CD8-positive, alpha-beta memory T cell (primary cell): Measurements from ENCODE around the gene ECPAS. TPM values are rescaled to one million over a fixed set of nuclear protein-coding genes. Genes with fewer than 3 reads are reported as not detected.

Source experiments
- CTCF ChIA-PET: fragments of 350-600 bp; sonication (Branson Sonifier 250); formaldehyde crosslinking; loops from one replicate; lab custom pipeline; 2021; ENCODE audit warnings: antibody characterized with exemption; lab: Charles Lee
- POLR2A ChIA-PET: fragments of 350-600 bp; sonication (Branson Sonifier 250); formaldehyde crosslinking; loops from one replicate; lab custom pipeline; 2021; ENCODE audit warnings: antibody characterized with exemption; lab: Charles Lee
- DNase-seq, 5 donors: peaks; one replicate each; pipeline versions ENCODE4 v3.0.0 to v3.0.0-alpha.2; 2020 to 2022; ENCODE audit warnings: mixed read lengths in 1 of 5
- H3K27ac ChIP-seq: one replicate; pipeline ENCODE4 v1.7.0; 2013; ENCODE audit warnings: low read depth, mild to moderate bottlenecking, low read length, moderate library complexity
- H3K27me3 ChIP-seq: 2 replicates; pipeline ENCODE4 v1.7.0; 2013; ENCODE audit warnings: low read length, mild to moderate bottlenecking; ENCODE audit not compliant: insufficient read depth, poor library complexity, severe bottlenecking
- H3K36me3 ChIP-seq: 2 replicates; pipeline ENCODE4 v1.7.0; 2013; ENCODE audit warnings: mild to moderate bottlenecking, low read length, moderate library complexity; ENCODE audit not compliant: insufficient read depth
- H3K4me1 ChIP-seq: 2 replicates; pipeline ENCODE4 v1.7.0; 2013; ENCODE audit warnings: mild to moderate bottlenecking, low read length, moderate library complexity; ENCODE audit not compliant: insufficient read depth
- H3K4me3 ChIP-seq: 2 replicates; pipeline ENCODE4 v1.7.0; 2013; ENCODE audit warnings: mild to moderate bottlenecking, low read length
- H3K9me3 ChIP-seq: 2 replicates; pipeline ENCODE4 v1.7.0; 2013; ENCODE audit warnings: mild to moderate bottlenecking, low read length
- H3K27ac Mint-ChIP-seq, 8 donors: one replicate each; pipeline ENCODE4 v1.8.0; 2020 to 2021; ENCODE audit warnings: mixed read lengths in 8 of 8, mild to moderate bottlenecking in 6 of 8, inconsistent platforms in 3 of 8, moderate library complexity in 3 of 8
- H3K27me3 Mint-ChIP-seq, 2 donors: one replicate each; pipeline ENCODE4 v1.8.0; 2020 to 2021; ENCODE audit warnings: mixed read lengths in 2 of 2, mild to moderate bottlenecking in 1 of 2, moderate library complexity in 1 of 2
- H3K36me3 Mint-ChIP-seq, 3 donors: one replicate each; pipeline ENCODE4 v1.8.0; 2020 to 2021; ENCODE audit warnings: mixed read lengths in 3 of 3, inconsistent platforms in 1 of 3, mild to moderate bottlenecking in 1 of 3
- H3K4me1 Mint-ChIP-seq, 3 donors: one replicate each; pipeline ENCODE4 v1.8.0; 2020 to 2021; ENCODE audit warnings: mixed read lengths in 3 of 3, inconsistent platforms in 1 of 3, mild to moderate bottlenecking in 1 of 3
- H3K4me3 Mint-ChIP-seq, 7 donors: one replicate each; pipeline ENCODE4 v1.8.0; 2020 to 2021; ENCODE audit warnings: mixed read lengths in 7 of 7, mild to moderate bottlenecking in 6 of 7, moderate library complexity in 4 of 7, inconsistent platforms in 2 of 7
- H3K9me3 Mint-ChIP-seq, 5 donors: one replicate each; pipeline ENCODE4 v1.8.0; 2020 to 2022; ENCODE audit warnings: mixed read lengths in 5 of 5, mild to moderate bottlenecking in 3 of 5, moderate library complexity in 2 of 5, inconsistent platforms in 1 of 5
- polyA plus RNA-seq: library from polyadenylated mRNA; unstranded; fragments of 300-500 nt; fragmentation: Illumina TruSeq; gene quantifications from one replicate; pipeline ENCODE4 v1.2.3, GENCODE V29; 2021
- total RNA-seq, 2 experiments: library from RNA; stranded (reverse); gene quantifications; one replicate each; pipeline ENCODE4 v1.2.3, GENCODE V29; 2021

ECPAS gene
- total and polyA plus RNA-seq, 3 experiments from 2014 or later: 16.5 to 92.8 (median 86.4) TPM

DNA sequence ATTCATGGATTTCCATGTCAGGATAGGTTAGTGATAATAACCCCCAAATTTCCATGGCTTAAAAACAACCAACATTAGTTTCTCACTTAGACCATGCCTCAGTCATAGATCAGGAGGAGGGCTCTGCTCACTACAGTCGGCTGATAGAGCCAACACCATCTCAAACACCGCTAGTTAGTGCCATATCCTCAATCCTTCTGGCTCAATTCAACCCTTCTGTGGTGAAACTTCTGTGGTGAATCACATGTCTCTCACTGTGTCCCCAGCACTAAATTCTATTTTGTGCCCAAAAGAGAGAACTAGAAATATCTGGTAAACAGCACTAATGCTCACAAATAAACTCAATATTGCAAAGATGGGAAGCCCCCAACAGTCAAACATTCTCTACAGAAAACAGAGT is 21.1 kb downstream of the ECPAS start:
- Mint-ChIP-seq H3K9me3 (peaks cover 6 to 11% (median 8%) of the 10 kb centered on the region in 5 donors), H3K27me3 (no peaks in the 10 kb centered on the region), H3K27ac (peak overlapping the region in 2 of 8 donors; percentile 36 to 84), H3K4me1 (peaks cover 34 to 67% (median 64%) of the 10 kb centered on the region in 3 donors), H3K36me3 (peaks cover 8 to 19% (median 10%) of the 10 kb centered on the region in 3 donors), H3K4me3 (peak overlapping the region in 2 of 7 donors; percentile 20 to 41)
- Histone ChIP-seq H3K36me3 (no peaks in the 10 kb centered on the region), H3K27ac (no peak overlapping the region), H3K4me3 (no peak overlapping the region), H3K9me3 (peaks cover 4% of the 10 kb centered on the region), H3K27me3 (no peaks in the 10 kb centered on the region), H3K4me1 (peaks cover 7% of the 10 kb centered on the region)
- POLR2A ChIA-PET: no interaction called here
- CTCF ChIA-PET: no interaction called here
- DNase-seq: no peak

DNA sequence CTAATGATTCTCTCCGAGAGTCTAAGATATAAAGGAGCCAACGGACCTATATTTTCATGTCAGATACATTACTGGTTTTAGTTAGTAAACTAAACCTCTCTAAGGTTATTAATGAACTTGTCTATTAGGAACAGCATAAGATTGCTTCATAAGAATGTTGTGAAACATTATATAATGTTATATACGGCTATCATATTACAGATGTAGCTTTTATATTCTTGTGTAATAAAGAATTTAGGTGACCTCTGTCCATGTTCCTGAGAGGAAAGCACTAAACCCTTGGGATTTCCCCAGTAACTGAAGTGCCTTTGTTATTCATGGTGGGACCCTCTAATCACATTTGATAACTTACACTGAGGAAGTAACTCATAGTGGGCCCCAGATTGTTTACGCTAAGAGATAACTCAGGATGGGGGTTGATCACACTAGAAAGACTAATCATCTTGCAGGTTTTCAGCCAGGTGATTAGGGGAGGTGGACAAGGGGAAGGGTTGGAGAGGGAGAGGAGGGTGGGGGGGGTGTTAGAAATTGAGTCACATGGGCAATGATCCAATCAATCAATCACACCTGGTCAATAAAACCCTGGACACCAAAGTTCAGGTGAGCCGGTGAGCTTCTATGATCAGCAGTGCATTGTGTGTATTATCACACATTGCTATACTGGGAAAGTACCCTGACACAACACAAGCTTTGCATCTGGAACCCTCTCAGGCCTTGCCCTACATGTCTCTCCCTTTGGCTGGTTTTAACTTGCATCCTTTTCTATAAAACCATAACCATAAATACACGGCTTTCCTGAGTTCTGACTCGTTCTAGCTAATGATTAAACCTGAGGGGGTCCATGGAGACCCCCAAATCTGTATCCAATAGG is 25.8 kb downstream of the ECPAS start:
- Mint-ChIP-seq H3K27ac (peak overlapping the region in 1 of 8 donors; percentile 9), H3K36me3 (peaks cover 5 to 11% (median 10%) of the 10 kb centered on the region in 3 donors), H3K4me3 (peak overlapping the region in 1 of 7 donors; percentile 21), H3K4me1 (peaks cover 49 to 79% (median 66%) of the 10 kb centered on the region in 3 donors), H3K27me3 (no peaks in the 10 kb centered on the region), H3K9me3 (peaks cover 6 to 11% (median 8%) of the 10 kb centered on the region in 5 donors)
- Histone ChIP-seq H3K4me1 (peaks cover 16% of the 10 kb centered on the region), H3K27ac (no peak overlapping the region), H3K9me3 (peaks cover 4% of the 10 kb centered on the region), H3K4me3 (no peak overlapping the region), H3K27me3 (no peaks in the 10 kb centered on the region), H3K36me3 (peaks cover 3% of the 10 kb centered on the region)
- POLR2A ChIA-PET: no interaction called here
- no peak for DNase-seq
- CTCF ChIA-PET: interaction anchor here (0.5 kb wide), 1 partner anchor 181 kb away, joined by 3 read pairs; no protein-coding TSS in a partner anchor

DNA sequence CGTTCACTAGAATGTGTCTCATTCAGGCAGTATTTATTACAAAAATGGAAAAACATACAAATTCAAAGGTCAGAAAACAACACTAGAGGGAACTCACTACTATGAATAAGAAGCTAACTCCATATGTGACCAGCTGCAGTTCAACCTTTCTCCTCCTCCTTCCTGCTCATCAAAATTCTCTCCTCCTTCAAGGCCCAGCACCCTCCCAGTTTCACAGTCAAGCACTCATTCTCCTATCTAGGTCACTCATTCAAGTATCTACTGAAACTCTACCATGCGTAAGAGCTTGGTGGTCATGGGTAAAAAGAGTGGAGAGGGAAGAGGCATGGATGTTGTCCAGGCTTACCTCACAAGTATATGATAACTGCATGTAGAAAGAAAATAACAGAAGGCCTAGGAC is 27.7 kb downstream of the ECPAS start:
- peaks cover 2% of the 10 kb centered on the region for H3K9me3 ChIP-seq
- H3K4me1 Mint-ChIP-seq: peaks cover 50 to 80% (median 70%) of the 10 kb centered on the region in 3 donors
- H3K4me3 ChIP-seq: no peak overlapping the region
- H3K27me3 Mint-ChIP-seq: no peaks in the 10 kb centered on the region
- H3K27ac Mint-ChIP-seq: peak overlapping the region in 2 of 8 donors; percentile 17 to 28
- H3K4me3 Mint-ChIP-seq: peak overlapping the region in 1 of 7 donors; percentile 3
- ChIA-PET CTCF (no interaction called here), POLR2A (no interaction called here)
- H3K27me3 ChIP-seq: no peaks in the 10 kb centered on the region
- no peak overlapping the region for H3K27ac ChIP-seq
- H3K9me3 Mint-ChIP-seq: peaks cover 0 to 2% (median 1%) of the 10 kb centered on the region in 5 donors
- no peak for DNase-seq
- peaks cover 16% of the 10 kb centered on the region for H3K4me1 ChIP-seq
- H3K36me3 Mint-ChIP-seq: peaks cover under 1 to 1% (median 1%) of the 10 kb centered on the region in 3 donors
- peaks cover 3% of the 10 kb centered on the region for H3K36me3 ChIP-seq

DNA sequence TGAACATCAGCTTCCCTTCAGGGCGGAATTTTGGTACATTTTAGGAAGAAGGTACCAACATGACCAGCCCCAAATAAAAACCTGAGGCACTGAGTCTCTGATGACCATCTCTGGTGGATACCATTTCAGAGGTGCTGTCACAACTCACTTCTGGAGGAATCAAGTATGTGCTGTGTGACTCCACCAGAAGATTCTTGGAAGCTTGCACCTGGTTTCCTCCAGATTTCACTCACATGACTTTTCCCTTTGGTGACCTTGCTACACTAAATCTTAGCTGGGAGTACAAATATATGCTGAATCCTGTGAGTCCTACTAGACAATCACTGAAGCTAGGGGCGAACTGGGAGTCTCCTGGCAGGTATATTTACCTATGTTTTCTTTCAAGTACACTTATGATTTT is 28.5 kb downstream of the ECPAS start:
- Mint-ChIP-seq H3K9me3 (no peaks in the 10 kb centered on the region), H3K4me1 (peaks cover 48 to 83% (median 74%) of the 10 kb centered on the region in 3 donors), H3K4me3 (no peak overlapping the region), H3K27me3 (no peaks in the 10 kb centered on the region), H3K36me3 (peaks cover 0 to 4% (median 2%) of the 10 kb centered on the region in 3 donors), H3K27ac (no peak overlapping the region)
- no peaks in the 10 kb centered on the region for H3K27me3 ChIP-seq
- POLR2A ChIA-PET: no interaction called here
- CTCF ChIA-PET: no interaction called here
- DNase-seq: no peak
- peaks cover 3% of the 10 kb centered on the region for H3K36me3 ChIP-seq
- H3K27ac ChIP-seq: no peak overlapping the region
- peaks cover 16% of the 10 kb centered on the region for H3K4me1 ChIP-seq
- H3K4me3 ChIP-seq: no peak overlapping the region
- no peaks in the 10 kb centered on the region for H3K9me3 ChIP-seq

DNA sequence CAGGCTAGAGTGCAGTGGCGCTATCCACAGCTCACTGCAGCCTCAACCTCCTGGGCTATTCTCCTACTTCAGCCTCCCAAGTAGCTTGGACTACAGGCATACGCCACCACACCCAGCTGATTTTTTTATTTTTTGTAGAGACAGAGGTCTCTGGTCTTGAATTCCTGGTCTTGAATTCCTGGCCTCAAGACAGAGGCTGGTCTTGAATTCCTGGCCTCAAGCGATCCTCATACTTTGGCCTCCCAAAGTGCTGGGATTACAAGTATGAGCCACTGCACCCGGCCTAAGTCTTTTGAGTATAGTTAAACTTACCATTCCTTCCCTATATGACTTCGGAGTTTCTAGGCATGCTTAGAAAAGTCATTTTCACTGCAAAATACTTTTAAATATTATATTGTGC is 29.4 kb downstream of the ECPAS start:
- H3K36me3 ChIP-seq: peaks cover 3% of the 10 kb centered on the region
- no peak overlapping the region for H3K4me3 Mint-ChIP-seq
- no peaks in the 10 kb centered on the region for H3K27me3 Mint-ChIP-seq
- H3K4me3 ChIP-seq: no peak overlapping the region
- no peaks in the 10 kb centered on the region for H3K27me3 ChIP-seq
- no peak overlapping the region for H3K27ac ChIP-seq
- no peak for DNase-seq
- POLR2A ChIA-PET: no interaction called here
- H3K27ac Mint-ChIP-seq: no peak overlapping the region
- H3K4me1 ChIP-seq: peaks cover 16% of the 10 kb centered on the region
- H3K9me3 ChIP-seq: no peaks in the 10 kb centered on the region
- CTCF ChIA-PET: no interaction called here
- H3K9me3 Mint-ChIP-seq: no peaks in the 10 kb centered on the region
- H3K4me1 Mint-ChIP-seq: peaks cover 50 to 82% (median 75%) of the 10 kb centered on the region in 3 donors
- H3K36me3 Mint-ChIP-seq: peaks cover 0 to 12% (median 6%) of the 10 kb centered on the region in 3 donors

DNA sequence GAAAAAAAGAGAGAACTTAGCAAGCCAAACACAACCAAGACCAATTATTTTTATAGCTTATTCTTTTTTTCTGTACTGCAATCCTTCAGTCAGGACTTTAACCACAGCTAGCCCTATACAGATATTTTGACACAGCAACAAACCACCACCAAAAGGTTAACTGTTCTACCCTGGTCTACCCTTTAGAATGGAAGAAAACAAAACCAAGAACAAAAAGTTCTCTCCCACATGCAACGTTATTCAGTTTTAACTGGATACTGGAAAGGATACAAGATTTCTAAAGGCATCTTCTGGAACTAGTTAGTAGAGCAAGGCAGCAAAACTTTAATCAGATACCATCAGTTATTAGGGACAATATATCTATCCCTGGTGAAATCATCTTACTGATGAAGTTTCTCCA is 32.6 kb downstream of the ECPAS start:
- Histone ChIP-seq H3K4me1 (peaks cover 3% of the 10 kb centered on the region), H3K36me3 (no peaks in the 10 kb centered on the region), H3K4me3 (no peak overlapping the region), H3K9me3 (no peaks in the 10 kb centered on the region), H3K27me3 (no peaks in the 10 kb centered on the region), H3K27ac (no peak overlapping the region)
- Mint-ChIP-seq H3K27me3 (no peaks in the 10 kb centered on the region), H3K9me3 (no peaks in the 10 kb centered on the region), H3K4me1 (peaks cover 31 to 56% (median 46%) of the 10 kb centered on the region in 3 donors), H3K36me3 (peaks cover 0 to 22% (median 9%) of the 10 kb centered on the region in 3 donors), H3K27ac (no peak overlapping the region), H3K4me3 (no peak overlapping the region)
- POLR2A ChIA-PET: no interaction called here
- CTCF ChIA-PET: no interaction called here
- no peak for DNase-seq

DNA sequence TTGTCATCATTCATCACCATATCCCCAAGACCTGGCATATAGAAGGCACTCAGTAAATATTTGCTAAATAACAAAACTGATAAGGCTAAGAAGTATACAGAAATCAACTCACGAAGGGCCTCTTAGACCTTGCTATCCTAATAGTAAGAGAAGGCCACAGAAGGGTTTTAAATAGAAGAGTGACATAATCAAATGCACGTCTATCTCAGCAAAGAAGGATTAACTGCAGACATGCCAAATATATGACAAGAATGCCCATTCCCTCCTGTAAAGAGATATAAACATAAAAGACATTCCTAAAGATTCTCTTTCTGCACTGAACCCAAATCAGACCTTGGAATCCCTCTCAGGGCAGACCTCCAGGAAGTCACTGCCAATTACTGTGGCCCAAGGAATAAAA is 34.1 kb downstream of the ECPAS start:
- no peaks in the 10 kb centered on the region for H3K9me3 Mint-ChIP-seq
- Histone ChIP-seq H3K9me3 (no peaks in the 10 kb centered on the region), H3K27me3 (no peaks in the 10 kb centered on the region), H3K4me1 (no peaks in the 10 kb centered on the region), H3K4me3 (no peak overlapping the region), H3K27ac (no peak overlapping the region), H3K36me3 (peaks cover 5% of the 10 kb centered on the region)
- H3K27ac Mint-ChIP-seq: peak overlapping the region in 3 of 8 donors; percentile 7 to 53 (median 48)
- H3K4me3 Mint-ChIP-seq: no peak overlapping the region
- POLR2A ChIA-PET: no interaction called here
- DNase-seq: no peak
- CTCF ChIA-PET: no interaction called here
- H3K36me3 Mint-ChIP-seq: peaks cover 10 to 36% (median 12%) of the 10 kb centered on the region in 3 donors
- peaks cover 23 to 44% (median 37%) of the 10 kb centered on the region in 3 donors for H3K4me1 Mint-ChIP-seq
- no peaks in the 10 kb centered on the region for H3K27me3 Mint-ChIP-seq

DNA sequence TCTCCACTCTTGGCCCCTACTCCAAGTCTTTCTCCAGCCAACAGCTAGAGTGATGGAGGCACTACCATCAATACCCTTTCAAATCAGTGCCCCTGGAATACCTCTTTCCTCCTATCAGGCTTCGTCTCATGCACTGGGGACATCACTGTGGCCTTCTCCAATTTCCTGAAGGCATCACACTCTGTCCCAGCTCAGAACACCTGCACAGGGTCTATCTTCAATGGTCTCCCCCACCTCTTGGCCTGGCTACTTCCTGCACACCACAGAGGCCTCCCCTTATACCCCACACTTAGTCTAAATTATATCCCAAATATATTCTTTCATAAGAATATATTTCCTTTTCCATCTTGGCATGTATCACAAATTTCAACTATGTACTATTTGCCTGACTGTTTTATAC is 34.5 kb downstream of the ECPAS start:
- Mint-ChIP-seq H3K4me3 (no peak overlapping the region), H3K4me1 (peaks cover 23 to 44% (median 37%) of the 10 kb centered on the region in 3 donors), H3K36me3 (peaks cover 10 to 40% (median 14%) of the 10 kb centered on the region in 3 donors), H3K27me3 (no peaks in the 10 kb centered on the region), H3K9me3 (no peaks in the 10 kb centered on the region), H3K27ac (peak overlapping the region in 1 of 8 donors; percentile 48)
- DNase-seq: no peak
- Histone ChIP-seq H3K27ac (no peak overlapping the region), H3K36me3 (peaks cover 5% of the 10 kb centered on the region), H3K4me3 (no peak overlapping the region), H3K27me3 (no peaks in the 10 kb centered on the region), H3K9me3 (no peaks in the 10 kb centered on the region), H3K4me1 (no peaks in the 10 kb centered on the region)
- ChIA-PET CTCF (no interaction called here), POLR2A (no interaction called here)
